Mononuclear cell (primary cell): Measurements from ENCODE around the gene ARHGAP10. TPM values are rescaled to one million over a fixed set of nuclear protein-coding genes. Genes with fewer than 3 reads are reported as not detected.

Experiments
- H3K27me3 ChIP-seq: 2 replicates; pipeline ENCODE4 v1.6.0; 2011; ENCODE audit warnings: low read length, control low read depth; ENCODE audit not compliant: insufficient read depth
- H3K4me1 ChIP-seq: 2 replicates; pipeline ENCODE4 v1.5.1; 2011; ENCODE audit warnings: mild to moderate bottlenecking, low read length, control low read depth; ENCODE audit not compliant: insufficient read depth
- H3K4me3 ChIP-seq: 2 replicates; pipeline ENCODE4 v1.5.1; 2011; ENCODE audit warnings: mild to moderate bottlenecking, low read length, moderate library complexity
- H3K9me3 ChIP-seq: 2 replicates; pipeline ENCODE4 v1.5.1; 2011; ENCODE audit warnings: low read depth, mild to moderate bottlenecking, control low read depth, low read length
- total RNA-seq: library from RNA; depleted of rRNA; stranded (reverse); fragments of >200 nt; gene quantifications from one replicate; pipeline ENCODE4 v1.2.3, GENCODE V29; 2012

Gene ARHGAP10
- total RNA-seq, 1 donor = 10.6 TPM

DNA sequence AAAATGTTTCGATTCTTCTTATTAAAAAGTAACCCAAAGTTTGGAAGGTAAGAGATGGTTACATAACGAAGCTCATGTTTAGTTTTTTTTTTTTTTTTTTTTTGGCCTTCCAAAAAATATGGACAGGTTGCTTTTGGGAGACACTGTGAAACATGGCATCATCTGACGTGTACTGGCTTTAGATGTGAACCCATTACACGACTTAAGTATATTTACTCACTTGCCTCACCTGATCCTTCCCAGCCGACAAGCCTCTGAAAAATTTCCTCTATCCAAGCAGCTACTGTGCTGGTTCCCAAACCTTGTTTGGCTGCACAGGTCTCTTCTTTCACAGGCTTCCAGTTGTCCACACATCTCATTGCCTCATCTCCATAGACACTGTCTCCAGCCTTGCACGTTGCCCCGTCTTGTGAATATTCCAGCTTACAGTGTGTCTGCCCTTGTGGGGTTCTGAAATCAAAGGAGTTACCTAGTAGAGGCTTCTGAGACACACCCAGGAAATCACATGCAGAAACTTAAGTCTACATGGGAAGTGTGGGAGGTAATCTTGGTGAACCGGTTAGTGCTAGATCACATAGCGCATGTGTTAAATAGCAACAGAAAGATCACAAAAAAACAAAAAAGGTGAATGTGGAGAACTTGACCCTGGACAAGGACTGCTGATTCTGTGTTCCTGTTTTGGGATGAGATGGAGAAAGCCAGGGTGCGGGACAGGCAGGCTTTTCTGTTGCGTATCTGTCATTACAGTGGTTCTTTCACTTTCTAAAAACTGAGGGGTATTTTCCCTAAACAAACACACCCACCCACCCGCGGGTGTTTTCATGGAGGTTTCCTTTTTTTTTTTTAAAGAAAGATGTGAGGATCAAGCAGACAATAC, 328.6 kb downstream of the ARHGAP10 start:
- Histone ChIP-seq H3K9me3 (no peaks in the 10 kb centered on the region), H3K4me1 (peaks cover 37% of the 10 kb centered on the region), H3K4me3 (no peak overlapping the region)

DNA sequence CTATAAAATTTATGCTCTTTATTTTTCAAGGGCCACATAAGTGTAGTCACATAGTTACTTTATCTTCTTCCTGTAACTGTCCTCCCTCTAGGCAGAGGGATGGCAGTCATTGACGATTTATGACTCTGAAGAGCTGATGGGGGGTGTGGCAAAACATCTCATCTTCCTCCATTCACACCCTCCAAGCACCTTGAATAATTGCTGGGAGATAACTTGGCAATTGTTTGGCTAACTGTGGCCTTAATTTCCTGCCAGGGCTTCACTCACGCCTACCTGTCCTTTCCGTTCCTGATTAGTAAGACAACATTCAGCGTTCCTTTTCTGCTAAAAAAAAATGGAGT, 329.2 kb downstream of the ARHGAP10 start:
- H3K27me3 ChIP-seq = no peaks in the 10 kb centered on the region
- no peak overlapping the region for H3K4me3 ChIP-seq
- peaks cover 33% of the 10 kb centered on the region for H3K4me1 ChIP-seq
- H3K9me3 ChIP-seq = no peaks in the 10 kb centered on the region

More for the DNA sequence above, 328.6 kb downstream of the ARHGAP10 start:
- H3K27me3 ChIP-seq = no peaks in the 10 kb centered on the region

DNA sequence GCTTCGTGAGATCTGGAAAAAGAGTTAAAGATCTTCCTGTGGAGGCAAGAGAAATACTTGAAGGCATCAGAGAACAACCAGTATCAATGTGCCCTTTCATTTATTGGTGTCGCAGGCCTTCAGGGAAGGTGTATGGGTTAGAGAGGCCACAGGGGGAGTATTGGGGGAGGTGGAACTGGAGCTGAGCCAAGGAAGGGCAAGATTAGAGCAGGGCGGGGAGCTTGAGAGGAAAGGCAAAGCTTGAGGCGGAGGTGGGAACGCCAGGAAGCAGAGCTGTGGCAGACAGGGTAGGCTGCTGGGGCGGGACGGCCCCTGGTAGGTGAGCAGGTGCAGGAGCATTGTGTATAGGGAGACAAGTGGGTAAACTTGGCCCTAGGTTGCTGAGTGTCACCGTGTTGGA, 329.9 kb downstream of the ARHGAP10 start:
- no peaks in the 10 kb centered on the region for H3K27me3 ChIP-seq
- no peaks in the 10 kb centered on the region for H3K9me3 ChIP-seq
- H3K4me1 ChIP-seq = peaks cover 26% of the 10 kb centered on the region
- no peak overlapping the region for H3K4me3 ChIP-seq

DNA sequence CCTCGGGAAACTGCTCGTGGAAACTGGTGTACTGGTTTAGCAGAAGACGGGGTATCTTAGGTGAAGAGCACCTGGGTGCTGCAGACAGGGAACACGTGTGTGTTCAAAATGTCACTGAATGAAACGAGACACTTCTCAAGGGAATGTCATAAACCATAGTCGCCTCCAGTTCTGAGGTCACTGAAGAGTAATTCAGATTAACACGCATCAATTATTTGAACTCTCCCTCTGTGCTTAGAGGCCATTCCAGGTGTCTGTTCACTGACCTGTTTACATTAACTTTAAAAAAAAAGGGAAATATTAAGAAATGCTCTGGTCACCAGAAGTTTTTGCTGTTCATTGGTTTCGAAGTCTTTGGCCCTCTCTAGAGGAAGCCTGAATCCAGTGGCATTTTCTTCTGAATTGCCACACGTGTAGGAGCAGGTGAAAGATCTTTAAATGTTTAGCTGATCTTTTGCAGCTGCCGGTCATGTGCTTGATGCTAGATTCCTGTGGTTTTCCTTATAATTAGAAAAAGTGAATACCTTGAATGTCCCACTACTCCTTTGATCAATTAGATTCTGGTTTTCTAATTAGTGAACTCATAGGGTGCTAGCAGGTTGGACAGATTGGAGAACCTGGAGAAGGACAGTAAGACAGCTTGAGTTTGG, 330.5 kb downstream of the ARHGAP10 start:
- Histone ChIP-seq H3K4me1 (peaks cover 20% of the 10 kb centered on the region), H3K27me3 (no peaks in the 10 kb centered on the region), H3K9me3 (no peaks in the 10 kb centered on the region), H3K4me3 (no peak overlapping the region)

DNA sequence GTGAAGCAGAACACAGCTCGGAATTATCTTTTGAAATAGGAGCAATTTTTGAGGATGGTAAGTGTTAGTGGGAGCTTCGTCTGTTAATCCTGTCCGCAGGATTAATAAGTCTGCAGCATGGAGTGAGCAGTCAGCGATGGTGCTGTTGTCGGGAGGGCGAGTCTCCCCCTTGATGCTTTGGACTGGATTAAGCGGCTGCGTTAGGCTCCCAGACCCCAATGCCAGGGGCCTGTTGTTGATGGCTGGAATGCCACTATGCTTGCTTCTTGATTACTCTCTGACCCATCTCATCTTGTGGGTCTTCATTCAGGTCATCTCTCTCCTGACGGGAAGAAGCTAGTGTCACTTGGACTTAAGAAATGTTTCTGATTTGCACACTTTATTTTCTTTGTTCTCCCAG, 332.6 kb downstream of the ARHGAP10 start:
- Histone ChIP-seq H3K27me3 (no peaks in the 10 kb centered on the region), H3K4me1 (peaks cover 14% of the 10 kb centered on the region), H3K4me3 (no peak overlapping the region), H3K9me3 (no peaks in the 10 kb centered on the region)

- Histone ChIP-seq H3K9me3 (no peaks in the 10 kb centered on the region), H3K4me1 (peaks cover 9% of the 10 kb centered on the region), H3K27me3 (no peaks in the 10 kb centered on the region), H3K4me3 (no peak overlapping the region)
Measured at GRCh38 chr4:148065075-148065474, 333.2 kb downstream of the ARHGAP10 start.

GRCh38 chr4:148067301-148067916, 335.5 kb downstream of the ARHGAP10 start:
- Histone ChIP-seq H3K27me3 (no peaks in the 10 kb centered on the region), H3K4me1 (no peaks in the 10 kb centered on the region), H3K9me3 (no peaks in the 10 kb centered on the region), H3K4me3 (no peak overlapping the region)

DNA sequence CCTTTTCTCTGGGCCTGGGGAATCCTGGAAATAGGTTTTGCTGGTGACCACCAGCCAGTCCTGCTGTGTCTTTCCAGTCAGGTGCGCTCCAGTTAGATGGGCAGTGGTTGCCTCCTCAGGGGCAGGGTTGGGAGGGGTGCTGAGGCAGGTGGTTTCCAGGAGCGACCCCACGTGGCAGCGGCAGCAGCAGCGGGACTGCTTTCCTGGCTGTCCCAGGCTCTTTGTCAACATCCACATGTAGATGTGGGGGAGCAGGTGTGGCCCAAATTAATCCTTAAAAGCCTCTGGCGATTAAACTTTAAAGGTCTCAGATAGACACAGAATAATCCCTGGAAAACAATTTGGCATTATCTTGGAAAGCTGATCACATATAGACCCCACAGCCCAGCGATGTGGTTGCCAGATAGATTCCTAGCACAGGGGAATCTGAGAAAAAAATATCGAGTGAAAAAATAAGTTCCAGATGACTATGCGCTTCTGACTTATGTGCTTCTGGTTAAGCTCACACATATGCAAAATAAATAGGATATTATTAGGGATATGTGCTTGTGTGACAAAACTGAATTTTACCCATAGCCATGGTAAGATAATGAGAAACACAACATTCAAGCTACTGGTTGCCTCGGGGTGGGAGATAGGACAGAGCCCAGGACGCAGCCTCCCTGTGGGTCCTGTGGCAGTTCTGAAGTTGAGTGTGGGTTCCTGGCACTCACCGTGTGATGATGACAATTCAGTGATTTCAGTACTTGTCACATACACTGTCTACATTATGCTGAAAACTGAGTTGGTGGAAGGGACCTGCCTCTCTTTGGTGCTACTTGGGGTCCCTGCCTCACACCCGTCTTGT, 336.4 kb downstream of the ARHGAP10 start:
- no peaks in the 10 kb centered on the region for H3K4me1 ChIP-seq
- H3K4me3 ChIP-seq = no peak overlapping the region
- H3K9me3 ChIP-seq = no peaks in the 10 kb centered on the region
- H3K27me3 ChIP-seq = no peaks in the 10 kb centered on the region

DNA sequence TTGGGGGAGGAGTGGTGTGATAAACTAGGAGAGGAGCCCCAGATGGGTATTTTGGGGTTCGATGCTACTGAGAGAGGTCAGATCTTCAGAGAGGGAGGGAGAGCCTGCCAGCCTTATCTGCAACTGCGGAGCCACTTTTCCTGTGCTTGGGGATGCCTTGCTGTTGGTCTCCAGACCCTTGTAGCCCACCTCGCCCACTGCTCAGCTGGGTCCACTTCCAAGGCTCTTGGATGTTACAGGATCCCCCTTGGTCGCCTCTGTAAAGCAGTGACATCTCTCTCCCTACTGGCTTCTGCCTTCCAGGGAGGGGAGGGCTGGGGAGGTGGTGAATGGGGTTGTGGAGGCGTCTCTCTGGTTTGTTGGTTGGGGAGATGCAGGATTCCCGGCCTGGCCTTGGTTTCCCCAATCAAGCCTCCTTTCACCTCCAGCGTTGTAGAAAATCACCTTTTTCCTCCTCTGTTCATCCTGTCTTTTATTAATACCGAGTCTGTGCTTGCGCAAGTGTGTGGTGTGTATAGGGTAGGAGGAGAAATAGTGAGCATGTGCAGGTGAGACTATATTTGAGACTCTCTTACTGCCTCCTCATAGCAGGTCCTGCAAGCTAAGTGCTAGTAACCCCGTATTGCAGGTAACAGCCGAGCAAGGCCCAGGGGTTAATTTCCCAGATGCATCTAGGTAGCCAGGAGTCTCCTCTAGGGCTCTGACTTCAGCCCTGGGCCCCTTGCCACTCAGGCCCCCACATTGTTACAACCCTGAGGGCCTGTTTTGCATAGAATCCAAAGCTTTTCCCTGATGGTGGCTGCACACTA, 337.4 kb downstream of the ARHGAP10 start:
- Histone ChIP-seq H3K9me3 (peaks cover 3% of the 10 kb centered on the region), H3K4me3 (no peak overlapping the region), H3K27me3 (no peaks in the 10 kb centered on the region), H3K4me1 (no peaks in the 10 kb centered on the region)

- Histone ChIP-seq H3K27me3 (no peaks in the 10 kb centered on the region), H3K9me3 (peaks cover 6% of the 10 kb centered on the region), H3K4me1 (no peaks in the 10 kb centered on the region), H3K4me3 (no peak overlapping the region)
Measured at GRCh38 chr4:148069895-148070178, 337.9 kb downstream of the ARHGAP10 start.

DNA sequence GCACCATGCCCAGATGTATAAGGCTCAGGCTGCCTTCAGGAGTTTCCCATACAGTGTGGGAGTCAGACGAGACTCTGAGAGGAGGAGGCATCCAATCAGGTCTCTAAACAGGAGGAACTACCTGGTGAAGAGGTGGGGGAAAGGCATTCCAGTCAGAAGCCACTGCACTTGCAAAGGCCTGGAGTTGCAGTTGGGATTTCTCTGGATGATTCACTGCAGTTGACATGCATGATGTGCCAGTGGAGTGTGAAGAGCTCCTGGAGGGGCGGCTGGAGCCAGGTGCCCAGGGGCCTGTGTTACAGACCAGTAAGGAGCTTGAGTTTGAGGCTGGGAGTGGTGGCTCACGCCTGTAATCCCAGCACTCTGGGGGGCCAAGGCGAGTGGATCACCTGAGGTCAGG, 339.1 kb downstream of the ARHGAP10 start:
- H3K4me1 ChIP-seq = no peaks in the 10 kb centered on the region
- no peak overlapping the region for H3K4me3 ChIP-seq
- H3K27me3 ChIP-seq = no peaks in the 10 kb centered on the region
- peaks cover 12% of the 10 kb centered on the region for H3K9me3 ChIP-seq

- Histone ChIP-seq H3K9me3 (peaks cover 12% of the 10 kb centered on the region), H3K4me1 (no peaks in the 10 kb centered on the region), H3K4me3 (no peak overlapping the region), H3K27me3 (no peaks in the 10 kb centered on the region)
Measured at GRCh38 chr4:148072789-148073188, 340.9 kb downstream of the ARHGAP10 start.

DNA sequence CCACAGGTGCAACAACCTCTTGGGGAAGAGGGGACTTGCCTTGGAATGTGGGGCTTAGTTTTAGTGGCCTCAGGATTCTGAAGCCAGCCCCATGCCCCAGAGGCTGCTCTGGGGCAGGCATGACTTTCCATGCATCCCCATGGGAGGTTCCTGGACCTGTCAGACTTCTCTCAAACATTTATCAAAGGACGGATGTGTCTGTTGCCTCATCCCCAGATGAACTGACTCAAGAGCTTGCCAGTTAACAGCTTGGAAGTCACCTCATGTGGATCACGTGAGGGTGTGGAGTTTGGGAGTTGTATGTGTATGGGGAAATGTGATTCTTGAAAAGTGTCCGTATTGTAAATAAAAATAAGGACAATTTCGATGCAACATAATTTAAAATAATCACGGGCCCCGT, 341.5 kb downstream of the ARHGAP10 start:
- peaks cover 12% of the 10 kb centered on the region for H3K9me3 ChIP-seq
- no peak overlapping the region for H3K4me3 ChIP-seq
- no peaks in the 10 kb centered on the region for H3K4me1 ChIP-seq
- no peaks in the 10 kb centered on the region for H3K27me3 ChIP-seq

GRCh38 chr4:148074462-148074861, 342.6 kb downstream of the ARHGAP10 start:
- no peaks in the 10 kb centered on the region for H3K27me3 ChIP-seq
- H3K9me3 ChIP-seq = peaks cover 12% of the 10 kb centered on the region
- no peaks in the 10 kb centered on the region for H3K4me1 ChIP-seq
- no peak overlapping the region for H3K4me3 ChIP-seq
